NCI-H2196 (cell line): ENCODE data around the gene SYT14.
"Not testable (repeated sequence)": the region's sequence is repeated elsewhere in the genome, so short reads cannot be mapped to it uniquely, and the experiment has no call there.

Experiments
- DNase-seq: peaks from one replicate; lab custom pipeline; 2025; ENCODE audit not compliant: unreplicated experiment; lab: John Stamatoyannopoulos, UW

Gene SYT14

GRCh38 chr1:210196266-210196665 lies 258.2 kb downstream of the SYT14 start:
- DNase-seq, result not testable (repeated sequence)

GRCh38 chr1:210198840-210199239 lies 260.8 kb downstream of the SYT14 start:
- DNase-seq, result no peak

GRCh38 chr1:210200124-210200736 lies 262.2 kb downstream of the SYT14 start:
- DNase-seq, result no peak

GRCh38 chr1:210201681-210202080 lies 263.7 kb downstream of the SYT14 start:
- no peak for DNase-seq

GRCh38 chr1:210207597-210208450 lies 269.8 kb downstream of the SYT14 start:
- DNase-seq, result no peak

GRCh38 chr1:210213335-210213734 lies 275.3 kb downstream of the SYT14 start:
- DNase-seq, result no peak

GRCh38 chr1:210214573-210215409 lies 276.8 kb downstream of the SYT14 start:
- DNase-seq, result peak; percentile 4

- DNase-seq, result no peak
Observed at GRCh38 chr1:210217482-210217881, 279.5 kb downstream of the SYT14 start.

- DNase-seq, result no peak
Observed at GRCh38 chr1:210218047-210218446, 280.0 kb downstream of the SYT14 start.
